Heart right ventricle (tissue), 16 donors: ENCODE data around the gene GLRA3. TPM values are rescaled to one million over a fixed set of nuclear protein-coding genes. Genes with fewer than 3 reads are reported as not detected.

ENCODE experiments used
- ATAC-seq, 8 donors: fragments of 200-7000 bp; cut with Tn5 transposase; one replicate each; pipeline ENCODE4 v1.9.1; 2020; ENCODE audit warnings: mild to moderate bottlenecking in 8 of 8, moderate library complexity in 8 of 8, moderate number of reproducible peaks in 1 of 8
- DNase-seq, 2 donors: peaks; one replicate each; pipeline ENCODE4 v3.0.0-alpha.2; 2020
- H3K27ac ChIP-seq, 10 donors: fragments of 200-600 bp; sonication (generic) in 2 of 10; one replicate each; pipeline versions ENCODE4 v1.5.0 to v1.8.0; 2020 to 2022; ENCODE audit warnings: mild to moderate bottlenecking in 3 of 10
- H3K27me3 ChIP-seq, 7 donors: fragments of 200-600 bp; one replicate each; pipeline ENCODE4 v1.8.0; 2021 to 2022; ENCODE audit warnings: mild to moderate bottlenecking in 2 of 7
- H3K36me3 ChIP-seq, 9 donors: fragments of 200-600 bp; sonication (generic) in 1 of 9; one replicate each; pipeline versions ENCODE4 v1.5.0 to v1.8.0; 2020 to 2022; ENCODE audit warnings: mild to moderate bottlenecking in 2 of 9
- H3K4me1 ChIP-seq, 9 donors: fragments of 200-600 bp; sonication (generic) in 1 of 9; one replicate each; pipeline versions ENCODE4 v1.5.0 to v1.8.0; 2020 to 2022; ENCODE audit warnings: mild to moderate bottlenecking in 4 of 9
- H3K4me3 ChIP-seq, 10 donors: fragments of 200-600 bp; sonication (generic) in 2 of 10; one replicate each; pipeline versions ENCODE4 v1.5.0 to v1.8.0; 2020 to 2022; ENCODE audit warnings: mild to moderate bottlenecking in 7 of 10, moderate library complexity in 2 of 10
- H3K9me3 ChIP-seq, 11 donors: fragments of 200-600 bp in 10 of 11; sonication (generic) in 2 of 11; one replicate each; pipeline versions ENCODE4 v1.5.0 to v1.8.0; 2013 to 2022; ENCODE audit warnings: mild to moderate bottlenecking in 2 of 11, control low read depth in 1 of 11, moderate library complexity in 1 of 11
- CTCF ChIP-seq, 9 donors: fragments of 200-600 bp; sonication (generic) in 2 of 9; IDR thresholded peaks; one replicate each; pipeline versions ENCODE4 v1.5.0 to v1.8.0; 2021 to 2022; ENCODE audit warnings: antibody characterized with exemption in 9 of 9, mild to moderate bottlenecking in 5 of 9, moderate library complexity in 1 of 9
- WGBS, 2 donors: extraction: QIAGEN DNeasy Blood & Tissue Kit; methylation state at CpG; one replicate each; pipeline ENCODE4 v1.1.7; 2013; ENCODE audit warnings: inconsistent platforms in 1 of 2; 5-methylcytosine and 5-hydroxymethylcytosine counted together
- intact Hi-C, 10 donors: fragments of 100-400 bp; cut with DNase I; formaldehyde crosslinking; loops; one replicate each; pipeline versions ENCODE4 v1.11.1 to v1.14.2; 2022
- polyA plus RNA-seq, 2 donors: library from polyadenylated mRNA; stranded (reverse); fragments of 200-250 nt; gene quantifications; one replicate each; pipeline ENCODE4 v1.2.3, GENCODE V29; 2013
- total RNA-seq, 10 donors: library from RNA; stranded (reverse); fragmentation: NEBNext Ultra II Directional in 3 of 10; extraction: Animal tissue kit (Norgen Biotek cat#: 25700) in 3 of 10; gene quantifications; one replicate each; pipeline versions ENCODE4 v1.2.1 to v1.2.4, GENCODE V29; 2021 to 2023
- donor health status: Arrhythmogenic right ventricular cardiomyopathy.
- donor health status: ischemic (EF 13 %, LVEDD 7.1; RV severe dilation, severe dysfunction).
- donor health status: healthy with polysubstance abuse.
- donor health status: DM: no; HTN: yes; CAD: no.
- donor health status: DM: no; HTN: no; CAD: no.
- donor health status: ischemic (EF 25% LVEDD 6.9; RV normal size, moderate dysfunction).
- donor health status: ischemic (EF 25% LVEDD 5.7; RV mildly dilated, moderate dysfunction).
- donor health status: healthy.
- donor health status: DM: yes; HTN: yes; CAD: no.
- donor health status: Ischemic cardiomyopathy.
- donor health status: ischemic (EF 35%, LVEDD 5.7; RV mildly dilated, moderate dysfunction).
- donor health status: nonischemic (EF 11% LVEDD 7.7; RV severe dilation, severe dysfunction).
- donor health status: DM: yes; HTN: yes; CAD: no.
- donor health status: PGD.
- donor health status: ischemic (EF 29% LVEDD 5.4; RV normal size, mild dysfunction).
- donor health status: nonischemic (EF 23%, LVEDD 6.1; RV moderate dilation, normal function).

The GLRA3 gene
- total and polyA plus RNA-seq, 12 donors: not detected

GRCh38 chr4:174847801-174848427 is 18.9 kb upstream of the GLRA3 start:
- H3K4me1 ChIP-seq: no peaks in the 10 kb centered on the region
- no peak overlapping the region for H3K4me3 ChIP-seq
- no peak for DNase-seq
- H3K27ac ChIP-seq: no peak overlapping the region
- WGBS, 2 donors: 56 to 66% methylated on average over 2 of the region's 2 CpGs
- H3K27me3 ChIP-seq: no peaks in the 10 kb centered on the region
- ATAC-seq: no peak
- H3K36me3 ChIP-seq: no peaks in the 10 kb centered on the region
- intact Hi-C loops: no loop called here
- H3K9me3 ChIP-seq: peaks cover 0 to 11% (median 0%) of the 10 kb centered on the region in 11 donors
- no peak for TF ChIP-seq CTCF (IDR thresholded peaks at IDR 0.05)

- H3K27me3 ChIP-seq: no peaks in the 10 kb centered on the region
- H3K4me3 ChIP-seq: no peak overlapping the region
- intact Hi-C loops: no loop called here
- no peak overlapping the region for H3K27ac ChIP-seq
- no peaks in the 10 kb centered on the region for H3K9me3 ChIP-seq
- no peaks in the 10 kb centered on the region for H3K4me1 ChIP-seq
- DNase-seq (no peak), ATAC-seq (no peak)
- TF ChIP-seq CTCF (IDR thresholded peaks at IDR 0.05): no peak
- H3K36me3 ChIP-seq: no peaks in the 10 kb centered on the region
These were observed 6.5 kb upstream of the GLRA3 start for GRCh38 chr4:174835536-174835935.

GRCh38 chr4:174834477-174834876 is 5.4 kb upstream of the GLRA3 start:
- intact Hi-C loops: no loop called here
- Histone ChIP-seq H3K9me3 (no peaks in the 10 kb centered on the region), H3K4me3 (no peak overlapping the region), H3K27me3 (peaks cover 0 to 3% (median under 1%) of the 10 kb centered on the region in 7 donors), H3K36me3 (no peaks in the 10 kb centered on the region), H3K4me1 (no peaks in the 10 kb centered on the region), H3K27ac (no peak overlapping the region)
- ATAC-seq (no peak), DNase-seq (no peak)
- 76 to 88% methylated on average over 2 of the region's 2 CpGs for WGBS, 2 donors
- TF ChIP-seq CTCF (IDR thresholded peaks at IDR 0.05): no peak

GRCh38 chr4:174826660-174827059 is 2.4 kb downstream of the GLRA3 start:
- Histone ChIP-seq H3K4me3 (no peak overlapping the region), H3K4me1 (peaks cover 0 to 6% (median 0%) of the 10 kb centered on the region in 9 donors), H3K9me3 (peaks cover 0 to 3% (median 0%) of the 10 kb centered on the region in 11 donors), H3K36me3 (no peaks in the 10 kb centered on the region), H3K27ac (no peak overlapping the region), H3K27me3 (peaks cover 0 to 20% (median 13%) of the 10 kb centered on the region in 7 donors)
- no peak for TF ChIP-seq CTCF (IDR thresholded peaks at IDR 0.05)
- ATAC-seq (no peak), DNase-seq (no peak)
- intact Hi-C loops: no loop called here
